CD4-positive, alpha-beta T cell treated with Interleukin-15 for 1 hour (primary cell): ENCODE data around the gene GLI3.

Experiments
- DNase-seq: peaks from one replicate; pipeline ENCODE4 v3.0.0-alpha.2; 2020

Gene GLI3

GRCh38 chr7:42071372-42072261 lies 165.4 kb downstream of the GLI3 start:
- no peak for DNase-seq

GRCh38 chr7:42070068-42070467 lies 166.9 kb downstream of the GLI3 start:
- no peak for DNase-seq

- no peak for DNase-seq
Observed at GRCh38 chr7:42069590-42069989, 167.4 kb downstream of the GLI3 start.

GRCh38 chr7:42068554-42069280 lies 168.3 kb downstream of the GLI3 start:
- no peak for DNase-seq

- no peak for DNase-seq
Observed at GRCh38 chr7:42065942-42066341, 171.1 kb downstream of the GLI3 start.

GRCh38 chr7:42065015-42065414 lies 172.0 kb downstream of the GLI3 start:
- no peak for DNase-seq

- no peak for DNase-seq
Observed at GRCh38 chr7:42064534-42064933, 172.5 kb downstream of the GLI3 start.

- no peak for DNase-seq
Observed at GRCh38 chr7:42059275-42059674, 177.7 kb downstream of the GLI3 start.

- DNase-seq: no peak
Observed at GRCh38 chr7:42057331-42057730, 179.7 kb downstream of the GLI3 start.

GRCh38 chr7:42055171-42055570 lies 181.8 kb downstream of the GLI3 start:
- DNase-seq: no peak

GRCh38 chr7:42053834-42054233 lies 183.2 kb downstream of the GLI3 start:
- no peak for DNase-seq

- DNase-seq: no peak
Observed at GRCh38 chr7:42049761-42050160, 187.2 kb downstream of the GLI3 start.

- no peak for DNase-seq
Observed at GRCh38 chr7:42046483-42046882, 190.5 kb downstream of the GLI3 start.

- DNase-seq: no peak
Observed at GRCh38 chr7:42045961-42046360, 191.0 kb downstream of the GLI3 start.

GRCh38 chr7:42039921-42040320 lies 197.1 kb downstream of the GLI3 start:
- no peak for DNase-seq

GRCh38 chr7:42035210-42035609 lies 201.8 kb downstream of the GLI3 start:
- no peak for DNase-seq

GRCh38 chr7:42033480-42033879 lies 203.5 kb downstream of the GLI3 start:
- no peak for DNase-seq

GRCh38 chr7:42029405-42029804 lies 207.6 kb downstream of the GLI3 start:
- DNase-seq: no peak

- DNase-seq: no peak
Observed at GRCh38 chr7:42027521-42027920, 209.5 kb downstream of the GLI3 start.

GRCh38 chr7:42026622-42027197 lies 210.3 kb downstream of the GLI3 start:
- no peak for DNase-seq

- DNase-seq: no peak
Observed at GRCh38 chr7:42025635-42026375, 211.2 kb downstream of the GLI3 start.

- DNase-seq: no peak
Observed at GRCh38 chr7:42024537-42024936, 212.5 kb downstream of the GLI3 start.

- DNase-seq: no peak
Observed at GRCh38 chr7:42023262-42023661, 213.7 kb downstream of the GLI3 start.
